ENCODE results near the gene WBP1.
A peak's percentile ranks its signal among the peaks of the same experiment; 100 is the strongest.
"Not testable (repeated sequence)": the region's sequence is repeated elsewhere in the genome, so short reads cannot be mapped to it uniquely, and the experiment has no call there.

Gene WBP1

DNA sequence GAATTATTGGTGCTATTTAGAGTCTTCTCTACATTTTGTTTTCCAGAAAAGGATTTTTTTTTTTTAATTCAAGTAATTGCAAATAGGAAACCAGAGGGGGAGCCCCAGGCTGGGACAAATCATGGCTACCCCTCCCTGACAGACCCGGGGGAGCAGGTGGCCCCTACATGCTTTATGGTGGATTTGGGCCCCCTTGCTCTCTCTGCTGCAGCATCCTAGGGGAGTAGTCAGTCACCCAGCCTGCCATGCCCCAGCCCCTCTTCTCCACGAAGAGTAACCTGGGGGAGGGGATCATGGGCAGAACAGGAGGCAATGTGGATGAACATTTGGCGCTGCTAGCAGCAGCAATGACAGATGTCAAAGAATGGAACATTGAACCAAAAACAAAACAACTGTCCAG lies 41.5 kb upstream of the WBP1 start:
- Mint-ChIP-seq H3K36me3 (ENCODE audit: low read depth) (no peaks in the 10 kb centered on the region), H3K4me3 (no peak overlapping the region), H3K9me3 (no peaks in the 10 kb centered on the region), H3K27ac (no peak overlapping the region), H3K4me1 (peaks cover 26% of the 10 kb centered on the region), H3K27me3 (ENCODE audit: low read depth, poor library complexity) (peaks cover 13% of the 10 kb centered on the region)
- no peak for DNase-seq
- TF ChIP-seq CTCF (IDR thresholded peaks at IDR 0.05): no peak

GRCh38 chr2:74417197-74417596 lies 41.0 kb upstream of the WBP1 start:
- no peak for DNase-seq
- Mint-ChIP-seq H3K9me3 (no peaks in the 10 kb centered on the region), H3K4me1 (peaks cover 31% of the 10 kb centered on the region), H3K27ac (no peak overlapping the region), H3K27me3 (ENCODE audit: low read depth, poor library complexity) (peaks cover 14% of the 10 kb centered on the region), H3K4me3 (no peak overlapping the region), H3K36me3 (ENCODE audit: low read depth) (no peaks in the 10 kb centered on the region)
- no peak for TF ChIP-seq CTCF (IDR thresholded peaks at IDR 0.05)

DNA sequence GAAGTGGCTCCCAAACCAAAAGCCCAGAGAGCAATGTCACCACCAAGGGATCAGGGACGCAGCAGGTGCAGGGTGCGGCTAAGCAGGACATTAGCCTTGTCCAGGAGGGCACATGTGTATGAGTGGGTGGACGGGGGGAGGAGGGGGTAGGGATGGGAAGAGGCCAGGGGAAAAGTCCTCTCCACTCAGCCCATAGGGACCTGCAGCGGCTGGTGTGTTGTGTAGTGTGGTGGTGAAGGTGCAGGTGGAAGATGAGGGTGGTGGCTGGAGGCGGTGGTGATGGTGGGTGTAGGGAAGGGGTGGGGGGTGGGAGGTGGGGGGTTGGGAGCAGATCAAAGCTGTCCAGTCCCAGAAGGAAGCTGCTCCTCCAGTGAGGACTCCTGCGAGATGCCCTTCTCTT lies 40.5 kb upstream of the WBP1 start:
- Mint-ChIP-seq H3K9me3 (no peaks in the 10 kb centered on the region), H3K4me3 (no peak overlapping the region), H3K27ac (no peak overlapping the region), H3K36me3 (ENCODE audit: low read depth) (no peaks in the 10 kb centered on the region), H3K27me3 (ENCODE audit: low read depth, poor library complexity) (peaks cover 17% of the 10 kb centered on the region), H3K4me1 (peaks cover 36% of the 10 kb centered on the region)
- no peak for TF ChIP-seq CTCF (IDR thresholded peaks at IDR 0.05)
- DNase-seq: no peak

- H3K4me1 Mint-ChIP-seq: peaks cover 39% of the 10 kb centered on the region
- DNase-seq: no peak
- no peak overlapping the region for H3K4me3 Mint-ChIP-seq
- peaks cover 19% of the 10 kb centered on the region for H3K27me3 Mint-ChIP-seq (ENCODE audit: low read depth, poor library complexity)
- H3K27ac Mint-ChIP-seq: no peak overlapping the region
- no peak for TF ChIP-seq CTCF (IDR thresholded peaks at IDR 0.05)
- no peaks in the 10 kb centered on the region for H3K36me3 Mint-ChIP-seq (ENCODE audit: low read depth)
- H3K9me3 Mint-ChIP-seq: no peaks in the 10 kb centered on the region
Observed at GRCh38 chr2:74418312-74418711, 39.9 kb upstream of the WBP1 start.

DNA sequence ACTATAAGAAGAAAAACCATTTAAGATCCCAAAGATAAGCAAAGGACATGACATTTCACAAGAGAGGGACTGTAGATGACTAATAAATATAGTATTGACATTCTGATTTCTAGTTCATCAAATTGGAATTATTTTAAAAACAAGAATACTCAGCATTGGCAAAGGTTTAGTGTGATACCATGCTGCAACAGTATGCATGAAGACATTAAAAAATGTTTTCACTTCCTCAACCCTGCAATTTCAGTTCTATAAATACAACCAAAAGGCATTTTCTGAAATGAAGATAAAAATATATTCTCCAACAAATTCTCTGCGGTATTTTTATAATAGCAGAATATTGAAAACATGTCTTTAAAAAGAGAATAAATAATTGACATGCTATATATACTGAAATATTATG lies 38.9 kb upstream of the WBP1 start:
- Mint-ChIP-seq H3K4me1 (peaks cover 43% of the 10 kb centered on the region), H3K27ac (no peak overlapping the region), H3K36me3 (ENCODE audit: low read depth) (no peaks in the 10 kb centered on the region), H3K9me3 (no peaks in the 10 kb centered on the region), H3K27me3 (ENCODE audit: low read depth, poor library complexity) (peaks cover 21% of the 10 kb centered on the region), H3K4me3 (no peak overlapping the region)
- DNase-seq: no peak
- no peak for TF ChIP-seq CTCF (IDR thresholded peaks at IDR 0.05)

DNA sequence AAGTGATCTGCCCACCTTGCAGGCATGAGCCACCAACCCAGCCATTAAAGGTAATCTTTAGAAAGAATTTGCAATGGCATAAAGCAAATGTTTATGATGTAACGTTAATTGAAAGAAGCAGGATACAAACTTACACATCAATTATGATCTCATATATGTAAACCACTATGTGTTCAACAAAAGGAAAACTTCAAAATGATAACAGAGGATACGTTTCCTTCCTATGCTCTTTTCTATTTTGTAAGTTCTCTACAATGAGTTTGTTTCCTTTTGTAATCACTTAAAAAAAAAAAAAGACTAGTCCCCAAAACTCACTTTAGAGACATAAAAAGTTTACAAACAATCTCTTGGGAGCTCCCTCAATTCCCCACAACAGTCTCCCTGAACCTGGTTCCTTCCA lies 38.2 kb upstream of the WBP1 start:
- Mint-ChIP-seq H3K27me3 (ENCODE audit: low read depth, poor library complexity) (peaks cover 21% of the 10 kb centered on the region), H3K36me3 (ENCODE audit: low read depth) (peaks cover 5% of the 10 kb centered on the region), H3K4me3 (peak overlapping the region; percentile 23), H3K27ac (no peak overlapping the region), H3K4me1 (peaks cover 49% of the 10 kb centered on the region), H3K9me3 (no peaks in the 10 kb centered on the region)
- no peak for DNase-seq
- no peak for TF ChIP-seq CTCF (IDR thresholded peaks at IDR 0.05)

- H3K4me3 Mint-ChIP-seq: peak overlapping the region; percentile 95
- peaks cover 49% of the 10 kb centered on the region for H3K4me1 Mint-ChIP-seq
- peaks cover 21% of the 10 kb centered on the region for H3K27me3 Mint-ChIP-seq (ENCODE audit: low read depth, poor library complexity)
- H3K9me3 Mint-ChIP-seq, DNase-seq, H3K27ac Mint-ChIP-seq: not testable (repeated sequence)
- peaks cover 10% of the 10 kb centered on the region for H3K36me3 Mint-ChIP-seq (ENCODE audit: low read depth)
Observed at GRCh38 chr2:74420443-74421103, 37.7 kb upstream of the WBP1 start.

All from nephron progenitor cell (in vitro differentiated cells).